Measurements from ENCODE around the gene ANKRD6.

- TF ChIP-seq CTCF (conservative IDR thresholded peaks at IDR 0.05; ENCODE audit: low read length) (no peak), EZH2phosphoT487 (IDR thresholded peaks at IDR 0.05; ENCODE audit: borderline replicate concordance, low read depth, low read length) (no peak)
Measured at GRCh38 chr6:89615882-89616281, 182.9 kb downstream of the ANKRD6 start.
